ENCODE results near the gene CPLX1.
"Not testable (repeated sequence)": the region's sequence is repeated elsewhere in the genome, so short reads cannot be mapped to it uniquely, and the experiment has no call there.

The CPLX1 gene

GRCh38 chr4:749698-750666 lies 75.9 kb downstream of the CPLX1 start:
- no peak for DNase-seq

GRCh38 chr4:748461-748860 lies 77.5 kb downstream of the CPLX1 start:
- DNase-seq, result no peak

- DNase-seq, result no peak
These were observed 78.3 kb downstream of the CPLX1 start for GRCh38 chr4:747546-748170.

- DNase-seq, result no peak
These were observed 81.6 kb downstream of the CPLX1 start for GRCh38 chr4:744212-744841.

GRCh38 chr4:743463-744211 lies 82.3 kb downstream of the CPLX1 start:
- DNase-seq, result no peak

GRCh38 chr4:742742-743311 lies 83.1 kb downstream of the CPLX1 start:
- peak; percentile 80 for DNase-seq

- no peak for DNase-seq
These were observed 83.7 kb downstream of the CPLX1 start for GRCh38 chr4:742096-742741.

- no peak for DNase-seq
These were observed 85.2 kb downstream of the CPLX1 start for GRCh38 chr4:740656-741282.

GRCh38 chr4:740011-740410 lies 85.9 kb downstream of the CPLX1 start:
- no peak for DNase-seq

- DNase-seq, result no peak
These were observed 86.4 kb downstream of the CPLX1 start for GRCh38 chr4:739569-739968.

GRCh38 chr4:738781-739280 lies 87.1 kb downstream of the CPLX1 start:
- no peak for DNase-seq

GRCh38 chr4:736561-736960 lies 89.4 kb downstream of the CPLX1 start:
- DNase-seq, result not testable (repeated sequence)

GRCh38 chr4:735583-735982 lies 90.3 kb downstream of the CPLX1 start:
- no peak for DNase-seq
